ENCODE results near the gene RAB4B.
A peak's percentile ranks its signal among the peaks of the same experiment; 100 is the strongest.
"Not testable (repeated sequence)": the region's sequence is repeated elsewhere in the genome, so short reads cannot be mapped to it uniquely, and the experiment has no call there.

The RAB4B gene

DNA sequence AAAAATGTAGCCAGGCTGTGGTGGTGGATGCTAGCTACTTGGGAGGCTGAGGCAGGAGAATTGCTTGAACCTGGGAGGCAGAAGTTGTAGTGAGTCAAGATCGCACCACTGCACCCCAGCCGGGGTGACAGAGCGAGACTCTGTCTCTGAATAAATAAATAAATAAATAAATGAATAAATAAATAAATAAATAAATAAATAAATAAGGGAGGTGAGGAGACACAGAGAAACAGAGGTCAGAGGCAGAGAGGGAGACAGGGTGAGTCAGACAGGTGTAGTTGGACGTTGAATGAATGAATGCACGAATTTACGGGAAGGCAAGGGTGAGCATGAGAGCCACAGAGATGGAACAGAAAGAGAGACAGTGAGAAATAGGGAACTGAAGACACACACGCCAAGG lies 3.1 kb downstream of the RAB4B start:
- FAIRE-seq = no peak

DNA sequence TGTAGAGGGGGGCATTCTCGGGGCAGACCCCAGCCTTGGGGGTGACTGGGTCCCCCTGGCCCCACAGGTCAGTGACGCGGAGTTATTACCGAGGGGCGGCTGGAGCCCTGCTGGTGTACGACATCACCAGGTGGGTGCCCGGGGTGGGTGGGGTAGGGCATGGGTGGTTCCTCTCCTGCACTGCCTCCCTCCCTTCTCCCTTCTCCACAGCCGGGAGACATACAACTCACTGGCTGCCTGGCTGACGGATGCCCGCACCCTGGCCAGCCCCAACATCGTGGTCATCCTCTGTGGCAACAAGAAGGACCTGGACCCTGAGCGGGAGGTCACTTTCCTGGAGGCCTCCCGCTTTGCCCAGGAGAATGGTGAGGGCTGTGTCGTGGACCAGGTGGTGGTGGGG lies 5.7 kb downstream of the RAB4B start:
- FAIRE-seq = no peak

DNA sequence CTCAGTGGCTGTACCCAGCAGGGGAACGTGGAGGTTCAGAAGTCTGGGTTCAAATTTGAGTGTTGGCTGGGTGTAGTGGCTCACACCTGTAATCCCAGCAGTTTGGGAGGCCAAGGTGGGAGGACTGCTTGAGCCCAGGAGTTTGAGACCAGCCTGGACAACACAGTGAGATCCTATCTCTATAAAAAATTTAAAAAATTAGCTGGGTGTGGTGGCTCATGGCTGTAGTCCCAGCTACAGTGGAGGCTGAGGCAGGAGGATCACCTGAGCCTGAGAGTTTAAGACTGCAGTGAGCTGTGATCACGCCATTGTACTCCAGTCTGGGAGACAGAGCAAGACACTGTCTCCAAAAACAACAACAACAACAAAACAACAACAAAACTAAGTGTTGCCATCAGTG lies 6.1 kb downstream of the RAB4B start:
- FAIRE-seq = not testable (repeated sequence)

DNA sequence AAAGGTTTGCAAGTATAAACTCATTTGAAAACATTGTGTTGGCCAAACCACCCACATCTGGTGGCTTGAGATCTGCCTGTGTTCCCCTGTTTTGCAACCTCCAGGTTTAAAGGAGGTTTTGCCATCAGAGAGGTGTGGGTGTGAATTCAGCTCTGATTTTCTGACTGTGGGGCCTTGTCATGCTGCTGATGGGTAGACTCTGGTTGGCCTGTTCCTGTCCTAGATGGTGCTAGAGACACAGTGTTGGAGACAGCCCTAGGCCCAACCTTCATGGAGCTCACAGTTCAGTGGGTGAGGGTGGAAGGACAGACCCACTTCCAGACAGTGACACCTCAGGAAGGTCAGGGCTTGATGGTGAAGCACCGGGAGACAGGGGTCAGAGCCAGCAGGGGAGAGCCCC lies 7.5 kb downstream of the RAB4B start:
- no peak for FAIRE-seq

DNA sequence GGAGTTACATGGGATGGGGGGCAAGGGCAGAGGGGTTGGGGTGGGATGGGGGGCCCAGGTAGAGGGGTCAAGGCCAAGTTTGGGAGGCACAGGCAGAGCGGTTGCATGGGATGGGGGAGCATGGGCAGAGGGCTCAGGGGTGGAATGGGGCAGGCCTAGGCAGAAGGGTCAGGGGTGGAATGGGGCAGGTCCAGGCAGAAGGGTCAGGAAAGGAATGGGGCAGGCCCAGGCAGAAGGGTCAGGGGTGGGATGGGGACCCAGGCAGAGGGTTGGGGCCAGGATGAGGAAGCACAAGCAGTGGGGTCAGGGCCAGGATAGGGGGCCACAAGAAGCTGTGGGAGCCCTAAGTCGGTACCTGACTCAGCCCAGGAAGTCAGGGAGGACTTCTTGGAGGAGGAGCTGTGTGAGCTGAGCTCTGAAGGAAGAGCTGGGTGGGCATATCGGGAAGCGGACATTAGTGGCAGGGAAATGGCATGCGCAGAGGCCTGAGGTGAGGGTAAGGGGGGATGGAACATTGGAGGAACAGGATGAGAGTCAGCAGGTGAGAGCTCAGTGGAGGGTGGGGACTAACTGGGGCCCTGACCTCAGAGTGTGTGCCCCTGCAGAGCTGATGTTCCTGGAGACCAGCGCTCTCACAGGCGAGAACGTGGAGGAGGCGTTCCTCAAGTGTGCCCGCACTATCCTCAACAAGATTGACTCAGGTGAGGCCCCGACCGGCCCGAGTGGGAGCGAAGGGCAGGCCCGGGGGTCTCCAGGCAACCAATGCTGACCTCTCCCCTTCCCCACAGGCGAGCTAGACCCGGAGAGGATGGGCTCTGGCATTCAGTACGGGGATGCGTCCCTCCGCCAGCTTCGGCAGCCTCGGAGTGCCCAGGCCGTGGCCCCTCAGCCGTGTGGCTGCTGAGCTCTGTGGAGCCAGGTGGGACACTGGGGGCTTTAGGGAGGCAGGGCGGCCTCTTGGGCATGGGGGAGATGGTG lies 8.3 kb downstream of the RAB4B start:
- FAIRE-seq = no peak

DNA sequence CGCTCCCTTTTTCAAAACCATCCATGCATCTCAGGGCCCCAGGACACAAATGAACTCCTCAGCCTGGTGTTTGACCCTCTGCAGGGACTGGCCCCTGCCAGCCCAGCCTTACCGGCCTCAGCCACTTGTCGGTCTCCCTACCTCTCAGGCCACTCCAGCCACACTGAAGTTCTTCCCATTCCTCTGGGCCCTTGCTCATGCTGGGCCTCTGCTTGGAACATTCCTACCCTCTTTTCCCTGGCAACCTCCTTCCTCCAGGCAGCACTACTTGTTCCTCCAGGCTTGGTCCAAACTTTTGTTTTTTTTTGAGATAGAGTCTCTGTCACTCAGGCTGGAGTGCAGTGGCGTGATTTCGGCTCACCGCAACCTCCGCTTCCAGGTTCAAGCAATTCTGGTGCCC lies 13.3 kb downstream of the RAB4B start:
- FAIRE-seq = no peak

DNA sequence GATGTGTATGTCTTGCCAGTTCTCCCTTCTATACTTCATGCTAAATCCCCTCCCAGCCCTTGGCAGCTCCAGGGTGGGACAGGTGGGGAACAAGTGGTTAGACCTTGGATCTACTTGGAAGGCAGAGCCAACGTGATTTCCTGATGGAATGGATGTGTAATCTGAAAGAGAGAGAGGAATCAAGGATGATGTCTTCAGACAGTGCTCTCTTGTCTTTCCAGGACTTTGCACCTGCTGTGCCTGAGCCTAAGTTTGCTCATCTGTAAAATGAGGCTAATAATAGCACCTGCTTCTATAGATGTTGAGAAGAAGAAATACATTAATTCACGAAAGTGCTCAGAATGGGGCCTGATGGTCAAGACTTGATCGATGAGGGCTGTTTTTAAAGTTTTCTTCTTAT lies 13.9 kb downstream of the RAB4B start:
- no peak for FAIRE-seq

DNA sequence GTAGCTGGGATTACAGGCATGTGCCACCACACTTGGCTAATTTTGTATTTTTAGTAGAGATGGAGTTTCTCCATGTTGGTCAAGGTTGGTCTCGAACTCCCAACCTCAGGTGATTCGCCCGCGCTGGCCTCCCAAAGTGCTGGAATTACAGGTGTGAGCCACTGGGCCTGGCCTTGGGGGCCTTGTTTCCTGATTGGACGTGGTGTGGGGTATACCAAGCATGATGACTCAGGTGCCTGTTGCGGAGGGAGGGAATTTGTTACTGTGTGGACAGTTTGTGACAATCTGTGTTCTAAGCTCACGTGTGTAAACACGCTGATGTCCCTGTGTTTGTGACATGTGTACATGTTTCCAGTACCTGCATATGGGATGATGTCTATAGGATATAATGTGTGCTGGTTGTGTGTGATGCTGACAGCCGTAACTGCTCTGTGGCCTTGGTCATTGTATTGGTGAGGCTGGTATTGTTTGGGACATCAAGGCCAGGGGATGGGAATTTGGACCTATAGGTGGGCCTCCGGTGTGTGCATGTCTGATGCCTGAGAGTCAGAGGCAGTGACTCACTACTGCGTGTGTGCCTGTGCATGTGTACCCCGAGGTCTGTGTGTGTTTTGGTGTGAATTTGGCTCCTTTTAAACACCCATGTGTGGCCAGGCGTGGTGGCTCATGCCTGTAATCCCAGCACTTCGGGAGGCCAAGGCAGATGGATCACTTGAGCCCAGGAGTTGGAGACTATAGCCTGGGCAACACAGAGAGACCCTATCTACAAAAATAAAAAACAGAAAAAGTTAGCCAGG lies 19.3 kb downstream of the RAB4B start:
- no peak for FAIRE-seq

DNA sequence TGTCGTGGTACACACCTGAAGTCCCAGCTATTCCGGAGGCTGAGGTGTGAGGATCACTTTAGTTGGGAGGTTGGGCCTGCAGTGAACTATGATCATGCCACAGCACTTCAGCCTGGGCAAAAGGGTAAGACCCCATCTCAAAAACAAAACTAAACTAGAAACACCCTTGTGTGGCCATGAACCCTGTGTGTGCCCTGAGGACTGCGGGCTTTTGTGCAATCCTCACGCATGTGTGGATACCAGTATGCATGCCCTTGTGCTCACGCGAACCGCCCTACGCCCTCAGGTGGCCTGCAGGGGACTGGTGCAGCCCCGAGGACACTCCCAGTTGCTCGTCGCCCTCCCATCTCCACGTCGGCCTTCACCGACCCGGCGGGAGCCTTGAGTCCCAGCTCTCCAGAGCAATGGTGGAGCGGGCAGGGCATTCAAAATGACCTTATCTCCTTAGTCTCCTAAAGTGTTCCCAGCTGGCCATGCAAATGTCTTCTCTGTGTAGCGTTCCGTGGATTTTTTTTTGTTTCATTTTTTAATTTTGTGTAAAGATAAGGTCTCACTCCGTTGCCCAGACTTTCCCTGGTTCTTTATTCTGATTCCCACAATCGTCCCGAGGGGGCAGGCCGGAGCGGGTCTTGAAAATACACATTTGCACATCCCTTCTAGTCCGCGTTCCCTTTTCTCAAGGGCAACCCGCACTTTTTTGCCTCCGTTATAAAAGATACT lies 20.1 kb downstream of the RAB4B start:
- FAIRE-seq = no peak

DNA sequence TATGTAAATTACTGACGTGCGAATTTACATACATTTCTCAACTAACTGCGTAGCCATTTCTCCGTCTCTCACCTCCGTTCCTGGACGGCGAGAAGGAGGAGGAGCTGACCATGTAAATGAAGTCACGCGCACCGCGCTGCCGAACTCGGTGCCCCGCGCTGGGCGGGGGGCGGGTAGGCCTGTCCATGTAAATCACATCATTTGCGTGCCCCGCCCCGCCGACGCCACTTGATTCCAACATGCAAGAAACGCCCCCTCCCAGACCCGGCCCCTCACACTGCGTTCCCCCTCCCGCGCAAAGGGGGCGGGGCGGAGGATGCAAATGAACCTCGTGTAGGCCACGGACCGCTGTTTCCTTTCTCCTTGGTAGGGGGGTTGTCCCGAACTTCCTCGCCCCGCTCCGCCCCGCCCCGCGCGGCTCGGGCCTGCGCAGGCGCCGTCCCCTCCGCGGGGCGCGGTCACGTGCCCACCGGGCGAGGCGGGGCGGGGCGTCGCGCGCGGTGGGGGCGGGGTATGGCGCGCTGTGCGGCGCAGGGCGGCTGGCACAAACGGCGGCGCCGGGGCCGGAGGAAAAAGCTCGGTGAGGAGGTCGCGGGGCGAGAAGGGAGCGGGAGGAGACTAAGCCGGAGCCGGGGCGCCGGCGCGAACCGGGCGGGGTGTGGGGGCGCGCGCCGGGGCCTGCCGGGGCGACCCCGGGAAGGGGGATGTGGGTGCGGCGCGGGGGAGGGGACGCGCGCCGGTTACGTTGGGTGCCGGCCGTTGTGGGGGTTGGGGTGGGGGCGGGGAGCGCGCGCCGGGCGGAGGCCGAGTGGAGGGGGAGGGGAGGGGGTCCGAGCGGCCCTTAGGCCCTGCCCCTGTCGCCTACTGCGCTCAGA lies 20.9 kb downstream of the RAB4B start, which contains the start of gene EGLN2:
Gene EGLN2 (plus strand): TSS at position 509 of the 875 bp plus-strand sequence. CDS start 1,382 bp downstream, outside the sequence.
- peak; percentile 93 for FAIRE-seq

DNA sequence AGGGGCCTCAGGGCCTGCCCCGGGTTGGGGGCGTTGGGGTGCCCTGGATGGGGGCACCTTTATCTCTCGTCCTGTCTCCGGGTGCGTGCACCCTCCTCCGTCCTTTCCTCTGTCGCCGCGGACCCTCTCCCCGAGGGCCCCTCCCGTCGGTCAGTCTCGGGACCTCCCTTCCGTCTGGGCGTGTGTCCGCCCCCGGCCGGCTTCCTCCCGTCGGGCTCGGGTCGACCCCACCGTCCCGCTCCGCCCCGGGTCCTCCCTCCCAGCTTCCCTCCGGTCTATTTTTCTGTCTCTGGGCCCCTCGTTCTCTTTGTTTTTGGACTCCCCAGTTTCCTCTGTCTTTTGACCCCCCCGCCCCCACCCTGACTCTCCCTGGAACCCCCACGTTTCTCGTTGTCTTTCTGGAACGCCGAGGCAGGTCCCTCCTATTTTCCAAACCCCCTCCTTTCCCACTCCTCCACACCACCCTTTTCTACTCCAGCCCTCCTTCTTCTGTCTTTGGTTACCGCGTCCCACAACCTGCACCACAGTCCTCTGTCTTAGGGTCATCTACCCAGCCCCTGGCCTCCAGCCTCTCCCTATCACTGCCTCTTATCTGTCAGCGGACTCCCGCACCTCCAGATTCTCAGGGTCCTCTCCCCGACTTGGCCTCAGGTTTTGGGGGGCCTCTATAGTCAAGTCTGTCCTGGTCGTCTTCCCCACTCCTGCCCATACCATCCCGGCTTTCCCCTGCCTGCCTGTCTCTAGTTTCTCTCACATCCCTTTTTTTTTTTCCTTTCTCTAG lies 21.7 kb downstream of the RAB4B start:
- no peak for FAIRE-seq

DNA sequence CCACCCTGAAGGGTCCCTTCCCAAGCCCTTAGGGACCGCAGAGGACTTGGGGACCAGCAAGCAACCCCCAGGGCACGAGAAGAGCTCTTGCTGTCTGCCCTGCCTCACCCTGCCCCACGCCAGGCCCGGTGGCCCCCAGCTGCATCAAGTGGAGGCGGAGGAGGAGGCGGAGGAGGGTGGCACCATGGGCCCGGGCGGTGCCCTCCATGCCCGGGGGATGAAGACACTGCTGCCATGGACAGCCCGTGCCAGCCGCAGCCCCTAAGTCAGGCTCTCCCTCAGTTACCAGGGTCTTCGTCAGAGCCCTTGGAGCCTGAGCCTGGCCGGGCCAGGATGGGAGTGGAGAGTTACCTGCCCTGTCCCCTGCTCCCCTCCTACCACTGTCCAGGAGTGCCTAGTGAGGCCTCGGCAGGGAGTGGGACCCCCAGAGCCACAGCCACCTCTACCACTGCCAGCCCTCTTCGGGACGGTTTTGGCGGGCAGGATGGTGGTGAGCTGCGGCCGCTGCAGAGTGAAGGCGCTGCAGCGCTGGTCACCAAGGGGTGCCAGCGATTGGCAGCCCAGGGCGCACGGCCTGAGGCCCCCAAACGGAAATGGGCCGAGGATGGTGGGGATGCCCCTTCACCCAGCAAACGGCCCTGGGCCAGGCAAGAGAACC lies 22.4 kb downstream of the RAB4B start:
- FAIRE-seq = no peak

DNA sequence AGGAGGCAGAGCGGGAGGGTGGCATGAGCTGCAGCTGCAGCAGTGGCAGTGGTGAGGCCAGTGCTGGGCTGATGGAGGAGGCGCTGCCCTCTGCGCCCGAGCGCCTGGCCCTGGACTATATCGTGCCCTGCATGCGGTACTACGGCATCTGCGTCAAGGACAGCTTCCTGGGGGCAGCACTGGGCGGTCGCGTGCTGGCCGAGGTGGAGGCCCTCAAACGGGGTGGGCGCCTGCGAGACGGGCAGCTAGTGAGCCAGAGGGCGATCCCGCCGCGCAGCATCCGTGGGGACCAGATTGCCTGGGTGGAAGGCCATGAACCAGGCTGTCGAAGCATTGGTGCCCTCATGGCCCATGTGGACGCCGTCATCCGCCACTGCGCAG lies 22.9 kb downstream of the RAB4B start:
- no peak for FAIRE-seq

DNA sequence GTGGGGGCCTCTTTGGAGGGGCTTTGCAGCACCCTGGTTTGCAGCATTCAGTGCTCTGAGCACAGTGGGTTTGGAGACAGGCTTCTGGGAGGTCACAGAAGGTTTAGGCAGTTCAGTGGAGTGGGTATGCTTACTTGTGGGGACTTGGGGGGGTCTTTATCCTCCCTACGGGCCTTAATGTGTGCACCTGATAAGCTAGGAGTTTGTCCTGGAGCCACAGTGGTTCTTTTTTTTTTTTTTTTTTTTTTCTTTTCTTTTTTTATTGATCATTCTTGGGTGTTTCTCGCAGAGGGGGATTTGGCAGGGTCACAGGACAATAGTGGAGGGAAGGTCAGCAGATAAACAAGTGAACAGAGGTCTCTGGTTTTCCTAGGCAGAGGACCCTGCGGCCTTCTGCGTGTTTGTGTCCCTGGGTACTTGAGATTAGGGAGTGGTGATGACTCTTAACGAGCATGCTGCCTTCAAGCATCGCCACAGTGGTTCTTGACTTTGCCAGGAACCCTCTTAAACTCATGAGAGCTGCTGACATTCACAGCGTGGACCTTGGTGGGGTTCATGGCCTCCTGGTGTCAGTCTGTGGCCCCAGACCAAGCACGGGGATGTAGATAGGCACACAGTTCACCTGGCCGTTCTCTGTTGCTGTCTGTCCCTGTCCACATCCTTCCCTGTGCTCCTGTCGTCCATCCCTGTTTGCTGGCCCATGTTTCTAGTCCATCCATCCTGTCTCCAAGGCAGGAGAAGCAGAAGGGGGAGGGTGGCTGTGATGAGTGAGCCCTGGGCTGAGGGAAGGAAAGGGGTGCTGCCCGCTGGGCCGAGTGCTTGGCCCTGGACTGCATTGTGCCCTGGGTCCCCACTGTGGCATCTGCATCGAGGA lies 23.6 kb downstream of the RAB4B start:
- FAIRE-seq = no peak

DNA sequence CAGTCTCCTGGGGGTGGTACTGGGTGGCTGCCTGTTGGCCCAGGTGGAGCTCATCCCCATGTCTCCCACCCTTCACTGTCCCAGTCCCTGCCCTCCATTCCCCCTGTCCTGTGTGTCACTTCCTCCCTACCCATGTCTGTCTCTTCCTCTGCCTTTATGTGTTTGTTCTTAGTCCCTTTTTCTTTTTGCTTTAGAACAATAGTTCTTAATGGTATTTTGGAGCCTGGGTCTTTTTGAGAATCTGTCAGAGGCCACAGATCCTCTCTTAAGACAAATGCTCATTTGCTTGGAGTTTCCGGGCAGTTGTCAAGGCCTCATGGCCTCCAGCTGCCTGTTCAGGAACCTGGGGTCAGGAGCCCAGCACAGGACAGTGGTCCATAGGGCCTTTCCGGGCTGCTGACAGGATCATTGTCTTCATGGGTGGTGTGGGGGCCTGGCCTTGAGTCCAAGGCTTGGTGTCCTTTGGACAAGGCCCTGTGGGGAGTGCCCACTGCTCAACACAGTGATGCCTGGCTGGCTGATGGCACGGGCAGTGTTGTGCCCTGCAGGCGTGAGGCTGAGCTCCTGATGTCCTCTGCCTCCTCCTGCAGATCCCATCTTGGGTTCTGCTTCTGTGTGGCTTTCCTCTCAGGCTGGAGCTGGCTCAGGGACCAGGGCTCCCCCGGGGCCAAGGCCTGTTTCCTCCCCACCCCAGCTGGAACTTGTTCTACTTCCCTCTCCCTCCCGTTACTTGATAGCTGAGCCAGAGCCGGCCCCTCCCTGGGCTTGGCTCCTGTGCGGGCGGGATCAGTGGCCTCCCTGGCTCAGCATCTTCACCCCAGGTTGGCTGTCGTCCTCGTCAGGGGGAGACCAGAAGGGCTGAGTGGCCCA lies 24.5 kb downstream of the RAB4B start:
- FAIRE-seq = no peak

DNA sequence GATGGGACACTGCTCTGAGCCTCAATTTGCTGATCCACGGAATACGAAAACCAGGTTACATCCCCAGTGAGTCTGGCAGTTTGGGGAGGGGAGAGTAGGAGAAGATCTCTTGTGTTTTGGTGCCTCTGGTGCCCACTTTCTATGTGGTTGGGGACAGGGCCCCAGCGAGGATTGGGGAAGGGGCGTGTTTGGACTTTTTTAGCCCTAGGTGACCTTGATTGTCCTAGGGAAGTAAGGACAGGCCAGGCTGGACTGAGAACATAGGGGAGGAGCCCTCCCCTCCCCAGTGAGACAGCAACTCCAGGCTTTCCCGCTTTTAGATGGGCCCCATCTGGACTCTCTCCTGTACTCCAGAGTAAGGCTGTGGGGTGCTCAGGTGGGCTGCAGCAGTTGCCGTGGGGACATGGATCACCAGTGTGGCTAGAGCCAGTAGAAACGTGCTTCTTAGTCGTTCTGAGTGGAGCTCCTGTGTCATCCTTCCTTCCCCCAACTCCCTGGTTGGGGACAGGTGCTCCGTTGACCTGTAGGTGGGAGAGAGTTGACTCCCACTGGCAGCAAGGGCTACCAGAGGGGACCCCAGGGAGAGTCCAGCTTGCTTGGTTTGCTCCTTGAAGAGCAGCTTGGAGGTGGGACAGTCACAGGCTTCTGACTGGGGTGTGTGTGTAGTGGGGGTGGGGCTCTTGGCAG lies 25.3 kb downstream of the RAB4B start:
- no peak for FAIRE-seq

DNA sequence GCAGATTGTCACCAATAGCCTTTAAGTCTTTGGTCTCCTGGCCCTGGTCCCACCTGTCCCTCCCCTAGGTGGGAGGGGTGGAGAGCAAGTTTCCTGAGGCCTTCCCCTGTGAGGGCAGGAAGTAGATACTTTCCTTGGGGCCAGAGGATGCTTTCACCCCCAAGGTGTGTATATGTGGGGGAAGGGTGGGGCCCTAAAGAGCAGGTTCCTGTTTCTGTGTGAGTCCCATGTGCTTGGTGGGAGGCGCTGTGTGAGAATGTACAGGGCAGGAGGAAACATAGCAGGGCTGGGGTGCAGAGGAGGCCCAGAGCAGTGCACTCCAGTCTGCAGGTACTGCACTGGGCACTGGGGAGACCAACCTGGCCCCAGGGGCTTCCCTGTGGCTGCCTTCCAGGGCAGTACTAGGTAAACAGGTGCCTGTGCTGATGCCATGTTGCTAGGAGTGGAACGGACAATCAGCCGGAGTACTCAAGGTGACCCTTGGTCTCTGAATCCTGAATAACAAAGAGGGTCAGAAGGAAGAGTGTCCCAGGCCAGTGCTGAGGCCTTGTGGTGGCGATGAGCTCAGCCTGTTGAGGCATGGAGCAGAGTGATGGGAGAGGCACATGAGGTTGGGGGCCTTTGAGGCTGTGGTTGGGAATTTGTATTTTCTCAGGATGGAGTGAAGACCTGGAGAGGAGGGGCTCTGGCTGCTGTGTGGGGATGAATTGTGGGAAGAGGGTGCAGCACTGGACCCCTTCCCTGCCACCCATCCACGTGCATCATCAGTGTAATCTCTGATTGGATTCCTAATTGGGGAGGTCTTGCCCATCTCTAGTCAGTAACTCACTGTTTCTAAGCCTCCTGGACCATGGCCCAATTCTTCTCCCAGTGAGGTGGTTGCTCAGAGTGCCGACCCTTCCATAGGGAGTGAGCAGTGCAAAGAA lies 26.1 kb downstream of the RAB4B start:
- no peak for FAIRE-seq
